Dendritic cell treated with granulocyte-macrophage colony-stimulating factor and Interleukin-4, amounts not matched to agents 40 ng/mL and 50 ng/mL, for 4 days (primary cell): ENCODE results near the gene BSG.
"Not testable (repeated sequence)": the region's sequence is repeated elsewhere in the genome, so short reads cannot be mapped to it uniquely, and the experiment has no call there.

Experiments
- H3K27ac Mint-ChIP-seq: one replicate; pipeline ENCODE4 v1.8.0; 2022; ENCODE audit warnings: mild to moderate bottlenecking, mixed read lengths
- H3K27me3 Mint-ChIP-seq: one replicate; pipeline ENCODE4 v1.8.0; 2022; ENCODE audit warnings: mild to moderate bottlenecking, mixed read lengths
- H3K36me3 Mint-ChIP-seq: one replicate; pipeline ENCODE4 v1.8.0; 2022; ENCODE audit warnings: low read depth, mixed read lengths
- H3K4me1 Mint-ChIP-seq: one replicate; pipeline ENCODE4 v1.8.0; 2022; ENCODE audit warnings: low read depth, mixed read lengths
- H3K4me3 Mint-ChIP-seq: one replicate; pipeline ENCODE4 v1.8.0; 2022; ENCODE audit warnings: mild to moderate bottlenecking, moderate library complexity, mixed read lengths
- H3K9me3 Mint-ChIP-seq: one replicate; pipeline ENCODE4 v1.8.0; 2022; ENCODE audit warnings: mixed read lengths
- intact Hi-C: fragments of 100-400 bp; cut with micrococcal nuclease; formaldehyde crosslinking; loops from one replicate; pipeline ENCODE4 v1.15.0; 2022

The BSG gene

DNA sequence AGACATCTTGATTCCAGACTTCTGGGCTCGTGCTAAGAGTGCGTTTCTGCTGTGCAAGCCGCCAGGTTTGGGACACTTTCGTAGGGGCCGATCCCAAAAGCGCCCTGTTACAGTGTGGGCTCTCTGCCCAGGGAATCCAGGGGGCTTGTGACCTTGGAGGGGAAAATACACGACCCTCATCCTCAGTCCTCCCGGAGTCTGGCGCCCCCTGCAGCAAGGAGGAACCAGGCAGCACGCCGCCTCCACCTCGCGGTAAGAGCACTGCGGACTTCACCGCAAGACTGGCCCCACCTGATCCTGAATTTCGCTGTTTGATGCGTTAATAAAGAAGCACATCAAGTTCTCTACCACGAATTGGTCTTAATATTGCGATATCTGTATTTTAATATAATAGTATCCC, 55.8 kb downstream of the BSG start:
- H3K4me3 Mint-ChIP-seq = no peak overlapping the region
- intact Hi-C loops = no loop called here
- no peaks in the 10 kb centered on the region for H3K9me3 Mint-ChIP-seq
- no peak overlapping the region for H3K27ac Mint-ChIP-seq
- H3K36me3 Mint-ChIP-seq = peaks cover 99% of the 10 kb centered on the region
- H3K4me1 Mint-ChIP-seq = peaks cover 26% of the 10 kb centered on the region
- H3K27me3 Mint-ChIP-seq = no peaks in the 10 kb centered on the region

GRCh38 chr19:629515-629914, 57.1 kb downstream of the BSG start:
- intact Hi-C loops, H3K27me3 Mint-ChIP-seq, H3K9me3 Mint-ChIP-seq, H3K4me3 Mint-ChIP-seq, H3K27ac Mint-ChIP-seq: not testable (repeated sequence)
- Mint-ChIP-seq H3K36me3 (peaks cover 93% of the 10 kb centered on the region), H3K4me1 (peaks cover 37% of the 10 kb centered on the region)

DNA sequence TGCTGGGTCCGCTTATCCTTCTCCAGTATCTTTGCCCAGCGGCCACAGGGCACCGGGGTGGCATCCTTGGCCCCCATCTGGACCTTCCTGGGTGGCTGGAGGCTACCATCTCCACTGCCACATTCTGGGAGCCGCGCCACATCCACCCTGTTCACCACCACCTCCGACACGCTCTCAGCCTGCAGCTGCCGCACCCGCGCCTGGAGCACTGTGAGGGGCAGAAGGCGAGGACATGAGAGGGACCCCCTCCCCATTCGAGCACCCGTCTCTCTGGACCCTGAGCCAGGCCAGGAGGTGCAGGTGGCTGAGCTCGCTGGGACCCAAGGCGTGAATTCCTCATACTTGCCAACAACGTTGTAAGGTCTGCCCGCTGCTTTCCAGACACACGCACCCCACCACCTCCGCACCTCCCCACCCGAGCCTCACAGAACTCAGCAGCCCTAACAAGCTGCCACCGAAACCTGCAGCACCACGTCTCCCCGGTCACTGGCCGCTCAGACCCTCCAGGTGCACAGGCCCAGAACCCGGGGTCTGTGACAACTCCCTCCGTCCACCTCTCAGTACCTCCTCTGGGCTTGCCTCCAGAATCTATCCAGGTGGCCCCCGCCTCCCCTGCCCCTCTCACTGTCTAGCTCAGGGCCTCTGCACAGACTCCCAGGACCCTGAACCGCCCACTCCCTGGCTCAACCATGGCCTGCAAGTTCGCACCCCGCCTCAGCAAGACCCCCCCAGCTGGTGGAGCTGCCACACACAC, 57.7 kb downstream of the BSG start:
- peaks cover 86% of the 10 kb centered on the region for H3K36me3 Mint-ChIP-seq
- intact Hi-C loops = no loop called here
- H3K27ac Mint-ChIP-seq = no peak overlapping the region
- H3K27me3 Mint-ChIP-seq = no peaks in the 10 kb centered on the region
- peaks cover 37% of the 10 kb centered on the region for H3K4me1 Mint-ChIP-seq
- no peaks in the 10 kb centered on the region for H3K9me3 Mint-ChIP-seq
- H3K4me3 Mint-ChIP-seq = no peak overlapping the region

DNA sequence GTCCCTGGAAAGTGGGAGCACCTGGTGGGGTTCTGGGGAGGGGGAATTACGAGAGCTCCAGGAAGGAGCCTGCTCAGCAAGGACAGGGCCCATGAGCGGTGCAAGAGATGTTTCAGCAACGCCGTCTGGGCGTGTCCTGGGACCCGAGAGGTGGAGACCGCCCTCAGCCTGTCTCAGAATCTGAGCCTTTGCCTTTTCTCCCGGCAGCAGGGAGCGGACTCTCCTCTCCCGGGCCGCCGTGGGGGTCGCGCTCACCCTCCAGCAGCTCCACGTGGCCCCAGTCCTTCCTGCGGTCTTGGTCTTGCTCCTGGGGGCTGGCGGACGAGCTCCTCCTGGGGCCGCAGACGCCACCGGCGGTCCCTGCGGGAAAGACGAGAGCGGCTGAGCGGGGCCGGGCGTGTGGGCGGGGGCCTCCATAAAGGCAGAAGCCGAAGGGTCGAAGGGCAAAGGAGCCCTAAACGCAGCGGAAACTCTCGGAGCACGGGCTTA, 60.2 kb downstream of the BSG start:
- intact Hi-C loops = loop anchor here (2.0 kb wide), 1 partner anchor 28 kb away; no protein-coding TSS in a partner anchor
- Mint-ChIP-seq H3K36me3 (peaks cover 62% of the 10 kb centered on the region), H3K27ac (peak overlapping the region; percentile 88), H3K4me3 (peak overlapping the region; percentile 97), H3K27me3 (peaks cover 12% of the 10 kb centered on the region), H3K4me1 (peaks cover 37% of the 10 kb centered on the region), H3K9me3 (no peaks in the 10 kb centered on the region)
